OCI-LY1 (cell line): ENCODE data around the gene TMEM239.

Experiments
- H2AFZ ChIP-seq: fragments of 200-600 bp; sonication (generic), shearing (Covaris generic); 2 replicates; pipeline ENCODE4 v1.6.0; 2014; ENCODE audit warnings: antibody characterized with exemption, mild to moderate bottlenecking, low read length
- H3F3A ChIP-seq: fragments of 200-600 bp; sonication (generic), shearing (Covaris generic); 2 replicates; pipeline ENCODE4 v1.6.0; 2014; ENCODE audit warnings: mild to moderate bottlenecking, antibody characterized with exemption, low read length, moderate library complexity; ENCODE audit not compliant: insufficient read depth
- H3K27ac ChIP-seq: fragments of 200-600 bp; sonication (generic); 2 replicates; pipeline ENCODE4 v1.5.1; 2014; ENCODE audit warnings: low read length, mixed run types, mild to moderate bottlenecking, low read depth; ENCODE audit not compliant: poor library complexity, severe bottlenecking
- H3K27me3 ChIP-seq: fragments of 200-600 bp; sonication (generic); 2 replicates; pipeline ENCODE4 v1.6.0; 2014; ENCODE audit warnings: antibody characterized with exemption, mild to moderate bottlenecking, low read length, moderate library complexity; ENCODE audit not compliant: insufficient read depth
- H3K36me3 ChIP-seq: fragments of 200-600 bp; sonication (generic); 2 replicates; pipeline ENCODE4 v1.6.1; 2014; ENCODE audit warnings: mild to moderate bottlenecking, antibody characterized with exemption, low read length, moderate library complexity, mixed read lengths; ENCODE audit not compliant: insufficient read depth
- H3K4me1 ChIP-seq: fragments of 200-600 bp; sonication (generic); 2 replicates; pipeline ENCODE4 v1.5.1; 2014; ENCODE audit warnings: mild to moderate bottlenecking, low read length, moderate library complexity; ENCODE audit not compliant: insufficient read depth, severe bottlenecking
- H3K4me2 ChIP-seq: fragments of 200-600 bp; sonication (generic), shearing (Covaris generic); 2 replicates; pipeline ENCODE4 v1.6.1; 2014; ENCODE audit warnings: low read length
- H3K4me3 ChIP-seq: fragments of 200-600 bp; sonication (generic); 2 replicates; pipeline ENCODE4 v1.5.1; 2014; ENCODE audit warnings: low read length, low read depth, mild to moderate bottlenecking, mixed read lengths; ENCODE audit not compliant: poor library complexity, severe bottlenecking
- H3K79me2 ChIP-seq: fragments of 200-600 bp; shearing (Covaris generic); 2 replicates; pipeline ENCODE4 v1.6.1; 2016; ENCODE audit warnings: mixed run types, low read length, mixed read lengths; ENCODE audit not compliant: insufficient read depth
- H3K9ac ChIP-seq: fragments of 200-600 bp; sonication (generic), shearing (Covaris generic); 2 replicates; pipeline ENCODE4 v1.6.1; 2014; ENCODE audit warnings: mild to moderate bottlenecking, low read length, mixed read lengths
- H3K9me2 ChIP-seq: fragments of 200-600 bp; sonication (generic), shearing (Covaris generic); 2 replicates; pipeline ENCODE4 v1.6.1; 2014; ENCODE audit warnings: low read depth, mild to moderate bottlenecking, low read length, mixed read lengths
- H3K9me3 ChIP-seq: fragments of 200-600 bp; shearing (Covaris generic); 2 replicates; pipeline ENCODE4 v1.6.1; 2014; ENCODE audit warnings: low read length, mixed read lengths
- H4K20me1 ChIP-seq: fragments of 200-600 bp; sonication (generic), shearing (Covaris generic); 2 replicates; pipeline ENCODE4 v1.6.0; 2016; ENCODE audit warnings: mild to moderate bottlenecking, low read length; ENCODE audit not compliant: insufficient read depth
- EZH2 ChIP-seq: fragments of 200-600 bp; sonication (generic), shearing (Covaris generic); IDR thresholded peaks from 2 replicates; pipeline ENCODE4 v1.8.0; 2017; ENCODE audit warnings: borderline replicate concordance, mixed run types, mild to moderate bottlenecking, antibody characterized with exemption, low read length, moderate library complexity, mixed read lengths
- TF ChIP-seq, protein P1 (sequence below): fragments of 200-600 bp; sonication (generic), shearing (Covaris generic); IDR thresholded peaks from 2 replicates; pipeline ENCODE4 v1.5.1; 2017; ENCODE audit warnings: mild to moderate bottlenecking, antibody characterized with exemption, low read length, moderate library complexity, mixed read lengths

The TMEM239 gene

DNA sequence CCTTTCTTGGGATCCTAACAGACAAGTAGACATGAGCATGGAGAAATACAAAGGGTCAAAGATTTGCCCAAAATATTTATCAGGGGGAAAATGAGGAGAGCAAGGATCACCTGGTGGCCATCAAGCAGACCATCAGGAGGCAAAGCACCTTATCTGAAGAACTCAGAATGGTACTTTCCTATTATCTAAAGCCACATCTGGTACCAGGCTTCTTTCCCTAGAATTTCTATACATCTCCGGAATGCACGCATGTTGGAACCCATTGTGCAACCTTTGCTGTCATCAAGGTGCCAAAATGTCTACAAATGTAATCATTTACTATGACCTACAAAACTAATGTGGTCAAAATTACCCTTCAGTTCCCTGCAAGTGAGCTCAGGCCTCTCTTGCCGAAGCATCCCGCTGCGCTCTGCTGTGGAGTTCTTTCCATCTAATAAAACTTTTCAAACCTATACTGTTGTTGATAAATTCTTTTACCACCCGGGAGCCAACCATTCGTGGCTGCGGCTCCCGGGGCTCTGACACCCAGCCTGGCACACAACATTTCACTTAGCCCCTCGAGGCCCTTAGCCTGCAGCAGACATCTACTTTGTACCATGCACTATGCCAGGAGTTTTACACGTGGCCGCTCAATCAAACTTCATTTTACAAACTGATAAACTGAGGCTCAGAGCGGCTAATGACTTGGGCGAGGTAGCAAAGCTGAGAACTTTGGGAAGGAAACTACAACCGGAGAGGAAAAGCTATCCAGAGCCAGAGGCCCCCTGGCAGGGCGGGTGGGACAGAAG lies 11.9 kb upstream of the TMEM239 start:
- Histone ChIP-seq H3K27me3 (no peaks in the 10 kb centered on the region), H3K9ac (no peak overlapping the region), H4K20me1 (no peaks in the 10 kb centered on the region), H3K9me3 (no peaks in the 10 kb centered on the region), H3K79me2 (no peaks in the 10 kb centered on the region), H2AFZ (no peak overlapping the region), H3K36me3 (no peaks in the 10 kb centered on the region), H3K4me2 (no peak overlapping the region), H3K9me2 (no peaks in the 10 kb centered on the region), H3K4me3 (no peak overlapping the region), H3F3A (no peaks in the 10 kb centered on the region), H3K4me1 (no peaks in the 10 kb centered on the region), H3K27ac (no peak overlapping the region)
- TF ChIP-seq, protein P1, sequence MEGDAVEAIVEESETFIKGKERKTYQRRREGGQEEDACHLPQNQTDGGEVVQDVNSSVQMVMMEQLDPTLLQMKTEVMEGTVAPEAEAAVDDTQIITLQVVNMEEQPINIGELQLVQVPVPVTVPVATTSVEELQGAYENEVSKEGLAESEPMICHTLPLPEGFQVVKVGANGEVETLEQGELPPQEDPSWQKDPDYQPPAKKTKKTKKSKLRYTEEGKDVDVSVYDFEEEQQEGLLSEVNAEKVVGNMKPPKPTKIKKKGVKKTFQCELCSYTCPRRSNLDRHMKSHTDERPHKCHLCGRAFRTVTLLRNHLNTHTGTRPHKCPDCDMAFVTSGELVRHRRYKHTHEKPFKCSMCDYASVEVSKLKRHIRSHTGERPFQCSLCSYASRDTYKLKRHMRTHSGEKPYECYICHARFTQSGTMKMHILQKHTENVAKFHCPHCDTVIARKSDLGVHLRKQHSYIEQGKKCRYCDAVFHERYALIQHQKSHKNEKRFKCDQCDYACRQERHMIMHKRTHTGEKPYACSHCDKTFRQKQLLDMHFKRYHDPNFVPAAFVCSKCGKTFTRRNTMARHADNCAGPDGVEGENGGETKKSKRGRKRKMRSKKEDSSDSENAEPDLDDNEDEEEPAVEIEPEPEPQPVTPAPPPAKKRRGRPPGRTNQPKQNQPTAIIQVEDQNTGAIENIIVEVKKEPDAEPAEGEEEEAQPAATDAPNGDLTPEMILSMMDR: no peak
- TF ChIP-seq EZH2: no peak

DNA sequence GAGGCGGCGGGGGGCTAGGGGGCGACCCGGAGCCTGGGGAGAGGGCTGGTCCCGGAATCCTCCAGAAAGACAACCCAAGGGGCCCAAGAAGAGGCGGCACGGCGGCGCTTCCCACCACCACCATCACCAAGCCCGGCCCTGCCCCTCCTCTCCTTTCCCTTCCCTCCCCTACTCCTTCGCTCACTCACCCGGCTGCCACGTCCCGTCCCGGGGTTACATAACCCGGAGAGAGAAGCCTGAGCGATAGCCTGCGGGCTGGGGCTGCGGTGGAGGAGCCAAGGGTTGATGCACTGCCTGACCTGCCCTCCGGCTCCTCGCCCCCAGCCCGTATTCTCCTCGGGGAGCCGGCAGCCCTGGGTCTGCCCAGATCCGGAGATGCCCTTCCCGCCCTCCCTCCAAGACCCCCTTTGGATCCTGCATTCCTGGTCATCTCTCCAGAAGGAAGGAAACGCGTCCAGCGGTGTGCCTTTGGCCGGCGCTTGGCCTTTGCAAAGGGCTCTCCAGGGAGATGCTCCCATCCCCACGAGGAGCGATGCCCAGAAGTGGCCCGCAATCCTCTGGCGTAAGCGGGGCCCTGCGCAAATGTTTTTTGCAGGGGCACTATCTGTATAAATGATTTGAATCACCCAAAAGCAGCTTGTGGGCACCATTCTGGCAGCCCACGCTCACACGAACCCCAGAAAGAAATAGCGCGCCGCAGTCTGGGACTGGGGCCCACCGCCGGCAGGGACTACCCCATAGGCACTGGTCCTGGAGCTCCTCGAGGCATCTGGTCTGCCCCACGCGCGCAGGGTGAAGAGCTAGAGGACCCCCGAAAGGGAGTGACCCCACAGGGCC lies 11.1 kb upstream of the TMEM239 start:
- H3K9ac ChIP-seq: no peak overlapping the region
- no peak overlapping the region for H3K27ac ChIP-seq
- H3K4me2 ChIP-seq: no peak overlapping the region
- no peaks in the 10 kb centered on the region for H3F3A ChIP-seq
- H2AFZ ChIP-seq: no peak overlapping the region
- no peaks in the 10 kb centered on the region for H3K9me3 ChIP-seq
- H3K79me2 ChIP-seq: no peaks in the 10 kb centered on the region
- no peak overlapping the region for H3K4me3 ChIP-seq
- H3K27me3 ChIP-seq: no peaks in the 10 kb centered on the region
- no peaks in the 10 kb centered on the region for H3K4me1 ChIP-seq
- TF ChIP-seq EZH2: no peak
- TF ChIP-seq, protein P1: no peak
- no peaks in the 10 kb centered on the region for H3K36me3 ChIP-seq
- no peaks in the 10 kb centered on the region for H3K9me2 ChIP-seq
- H4K20me1 ChIP-seq: no peaks in the 10 kb centered on the region

DNA sequence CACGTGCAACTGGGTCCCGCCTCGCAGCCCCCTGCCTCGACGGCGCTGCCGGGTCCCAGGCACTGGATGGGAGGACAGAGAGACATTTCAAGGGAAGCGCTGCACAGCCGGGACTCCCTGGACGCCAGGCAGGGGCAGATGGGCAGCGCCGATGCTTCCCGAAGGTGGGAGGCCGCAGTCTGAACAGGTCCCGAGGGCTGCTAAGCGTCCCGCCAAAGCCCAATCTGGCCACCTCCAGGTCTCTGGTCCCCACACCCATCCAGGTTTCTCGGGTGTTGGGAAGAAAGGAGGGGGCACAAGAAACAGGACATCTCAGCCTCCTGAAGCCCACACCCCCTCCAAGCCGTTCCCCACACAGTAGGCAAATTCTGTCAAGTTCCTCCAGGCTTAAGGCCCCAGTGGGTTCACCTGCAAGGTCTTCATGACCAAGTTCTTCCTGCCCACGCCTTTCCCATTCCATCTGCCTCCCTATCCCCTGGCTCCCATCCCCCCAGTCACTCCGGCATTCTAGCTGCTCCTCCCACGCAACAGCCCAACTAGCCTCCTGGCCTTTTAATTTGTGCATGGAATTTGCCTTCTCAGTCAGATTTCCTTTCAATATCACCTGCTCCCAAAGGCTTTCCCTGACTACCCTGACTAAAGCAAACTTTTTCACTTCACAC lies 10.3 kb upstream of the TMEM239 start:
- Histone ChIP-seq H3K9ac (no peak overlapping the region), H3F3A (no peaks in the 10 kb centered on the region), H3K4me2 (no peak overlapping the region), H3K27ac (no peak overlapping the region), H3K4me1 (no peaks in the 10 kb centered on the region), H3K27me3 (no peaks in the 10 kb centered on the region), H3K4me3 (no peak overlapping the region), H4K20me1 (no peaks in the 10 kb centered on the region), H2AFZ (no peak overlapping the region), H3K79me2 (no peaks in the 10 kb centered on the region), H3K9me2 (no peaks in the 10 kb centered on the region), H3K9me3 (no peaks in the 10 kb centered on the region), H3K36me3 (no peaks in the 10 kb centered on the region)
- no peak for TF ChIP-seq EZH2
- TF ChIP-seq, protein P1: no peak
